H9 (cell line): Measurements from ENCODE around the gene FAM76B. TPM values are rescaled to one million over a fixed set of nuclear protein-coding genes. Genes with fewer than 3 reads are reported as not detected.

ENCODE experiments used
- DNase-seq: peaks from one replicate; pipeline ENCODE4 v3.0.0-alpha.2; 2017
- H2AFZ ChIP-seq: one replicate; pipeline ENCODE4 v1.6.1; 2013; ENCODE audit warnings: mild to moderate bottlenecking, low read length, control low read depth, moderate library complexity
- H2AK5ac ChIP-seq: 2 replicates; pipeline ENCODE4 v1.6.1; 2013; ENCODE audit warnings: low read length, control low read depth, mixed read lengths; ENCODE audit not compliant: insufficient read length
- H2BK120ac ChIP-seq: one replicate; pipeline ENCODE4 v1.6.1; 2013; ENCODE audit warnings: low read depth, mild to moderate bottlenecking, low read length, control low read depth, inconsistent platforms; ENCODE audit not compliant: poor library complexity, severe bottlenecking
- H2BK12ac ChIP-seq: 2 replicates; pipeline ENCODE4 v1.6.1; 2013; ENCODE audit warnings: low read length, control low read depth, mixed read lengths, low read depth; ENCODE audit not compliant: insufficient read length
- H2BK15ac ChIP-seq: 2 replicates; pipeline ENCODE4 v1.6.1; 2013; ENCODE audit warnings: low read depth, low read length, control low read depth
- H2BK20ac ChIP-seq: one replicate; pipeline ENCODE4 v1.6.1; 2013; ENCODE audit warnings: low read depth, mild to moderate bottlenecking, low read length, control low read depth, inconsistent platforms; ENCODE audit not compliant: poor library complexity, severe bottlenecking
- H2BK5ac ChIP-seq: 2 replicates; pipeline ENCODE4 v1.6.1; 2013; ENCODE audit warnings: low read length, control low read depth, mixed read lengths; ENCODE audit not compliant: insufficient read length
- H3K14ac ChIP-seq: 2 replicates; pipeline ENCODE4 v1.6.1; 2013; ENCODE audit warnings: low read length, control low read depth; ENCODE audit not compliant: insufficient read depth
- H3K18ac ChIP-seq: 2 replicates; pipeline ENCODE4 v1.6.1; 2013; ENCODE audit warnings: low read depth, mild to moderate bottlenecking, mixed read lengths, low read length, control low read depth; ENCODE audit not compliant: insufficient read length
- H3K23ac ChIP-seq: 2 replicates; pipeline ENCODE4 v1.6.1; 2013; ENCODE audit warnings: low read length, control low read depth, mixed read lengths, low read depth; ENCODE audit not compliant: insufficient read length
- H3K23me2 ChIP-seq: 2 replicates; pipeline ENCODE4 v1.6.1; 2013; ENCODE audit warnings: low read depth, mild to moderate bottlenecking, mixed read lengths, low read length, control low read depth; ENCODE audit not compliant: insufficient read length, poor library complexity, severe bottlenecking
- H3K27ac ChIP-seq: 2 replicates; pipeline ENCODE4 v1.5.1; 2013; ENCODE audit warnings: low read length, control low read depth, mixed read lengths, low read depth; ENCODE audit not compliant: insufficient read length
- H3K27me3 ChIP-seq: 2 replicates; pipeline ENCODE4 v1.6.1; 2013; ENCODE audit warnings: low read length, control low read depth, inconsistent platforms; ENCODE audit not compliant: insufficient read depth
- H3K4ac ChIP-seq: 2 replicates; pipeline ENCODE4 v1.6.1; 2013; ENCODE audit warnings: low read depth, mild to moderate bottlenecking, control low read depth, inconsistent platforms, low read length, moderate library complexity
- H3K4me1 ChIP-seq: 2 replicates; pipeline ENCODE4 v1.6.1; 2013; ENCODE audit warnings: low read length, control low read depth, inconsistent platforms; ENCODE audit not compliant: insufficient read depth
- H3K4me2 ChIP-seq: 2 replicates; pipeline ENCODE4 v1.6.1; 2013; ENCODE audit warnings: low read length, control low read depth, mixed read lengths; ENCODE audit not compliant: insufficient read length, insufficient read depth
- H3K56ac ChIP-seq: 2 replicates; pipeline ENCODE4 v1.6.1; 2013; ENCODE audit warnings: low read depth, mild to moderate bottlenecking, mixed read lengths, low read length, control low read depth; ENCODE audit not compliant: insufficient read length
- H3K79me1 ChIP-seq: 2 replicates; pipeline ENCODE4 v1.6.1; 2013; ENCODE audit warnings: low read depth, mild to moderate bottlenecking, moderate library complexity, low read length, control low read depth, inconsistent platforms; ENCODE audit not compliant: insufficient read depth, poor library complexity, severe bottlenecking
- H3K79me2 ChIP-seq: 2 replicates; pipeline ENCODE4 v1.6.1; 2013; ENCODE audit warnings: low read length, control low read depth, inconsistent platforms; ENCODE audit not compliant: insufficient read depth
- H3K9ac ChIP-seq: 2 replicates; pipeline ENCODE4 v1.6.1; 2013; ENCODE audit warnings: low read length, control low read depth, mixed read lengths; ENCODE audit not compliant: insufficient read length; ENCODE audit errors: extremely low read depth
- H3K9me3 ChIP-seq: one replicate; pipeline ENCODE4 v1.6.1; 2013; ENCODE audit warnings: low read depth, low read length, inconsistent platforms; ENCODE audit not compliant: control insufficient read depth
- H3T11ph ChIP-seq: one replicate; pipeline ENCODE4 v1.6.1; 2013; ENCODE audit warnings: mild to moderate bottlenecking, low read length, control low read depth, inconsistent platforms
- H4K20me1 ChIP-seq: one replicate; pipeline ENCODE4 v1.6.1; 2013; ENCODE audit not compliant: control insufficient read depth, insufficient read length, insufficient read depth
- H4K5ac ChIP-seq: 2 replicates; pipeline ENCODE4 v1.6.1; 2013; ENCODE audit warnings: low read depth, mild to moderate bottlenecking, mixed read lengths, low read length, control low read depth; ENCODE audit not compliant: insufficient read length
- H4K8ac ChIP-seq: replicated peaks from 2 replicates; pipeline ENCODE4 v1.6.1; 2013; ENCODE audit warnings: low read length, control low read depth, mixed read lengths, low read depth; ENCODE audit not compliant: insufficient read length
- H4K91ac ChIP-seq: 2 replicates; pipeline ENCODE4 v1.6.1; 2013; ENCODE audit warnings: low read depth, mild to moderate bottlenecking, moderate library complexity, mixed read lengths, low read length, control low read depth; ENCODE audit not compliant: insufficient read length
- H3K27ac Mint-ChIP-seq, 3 experiments: 2 replicates in 2 of 3; 3 replicates in 1 of 3; pipeline ENCODE4 v1.8.0; 2020 to 2021; ENCODE audit warnings: mixed read lengths in 3 of 3, mild to moderate bottlenecking in 1 of 3, moderate library complexity in 1 of 3
- H3K27me3 Mint-ChIP-seq: 2 replicates; pipeline ENCODE4 v1.8.0; 2021; ENCODE audit warnings: low read depth, mild to moderate bottlenecking, moderate library complexity, mixed read lengths
- H3K36me3 Mint-ChIP-seq, 3 experiments: 2 replicates in 2 of 3; 3 replicates in 1 of 3; pipeline ENCODE4 v1.8.0; 2020 to 2021; ENCODE audit warnings: low read depth in 3 of 3, mixed read lengths in 3 of 3; ENCODE audit not compliant: insufficient read depth in 1 of 3
- H3K4me1 Mint-ChIP-seq, 2 experiments: 2 replicates each; pipeline ENCODE4 v1.8.0; 2020; ENCODE audit warnings: mixed read lengths in 2 of 2
- H3K4me3 Mint-ChIP-seq, 2 experiments: 2 replicates in 1 of 2; 3 replicates in 1 of 2; pipeline ENCODE4 v1.8.0; 2020 to 2021; ENCODE audit warnings: mild to moderate bottlenecking in 2 of 2, mixed read lengths in 2 of 2, moderate library complexity in 1 of 2
- H3K9me3 Mint-ChIP-seq, 2 experiments: 2 replicates in 1 of 2; 3 replicates in 1 of 2; pipeline ENCODE4 v1.8.0; 2020; ENCODE audit warnings: mild to moderate bottlenecking in 2 of 2, mixed read lengths in 2 of 2, moderate library complexity in 1 of 2
- WGBS: extraction: QIAGEN DNeasy Blood & Tissue Kit; methylation state at CpG from one replicate; pipeline ENCODE4 v1.1.7; 2013; ENCODE audit warnings: missing lambda C conversion rate, low lambda C conversion rate, mixed read lengths; ENCODE audit not compliant: insufficient read length; ENCODE audit errors: extremely low coverage; 5-methylcytosine and 5-hydroxymethylcytosine counted together
- total RNA-seq: library from RNA; stranded (reverse); gene quantifications from 2 replicates; pipeline ENCODE4 v1.2.1, GENCODE V29; 2021
- TF ChIP-seq, protein P1 (sequence below): fragments of 200-600 bp; sonication (generic); conservative IDR thresholded peaks from 3 replicates; pipeline ENCODE4 v1.8.0; 2021; ENCODE audit warnings: antibody characterized with exemption, mild to moderate bottlenecking

FAM76B gene
- total RNA-seq, 1 experiment from 2014 or later = 31.5 TPM

DNA sequence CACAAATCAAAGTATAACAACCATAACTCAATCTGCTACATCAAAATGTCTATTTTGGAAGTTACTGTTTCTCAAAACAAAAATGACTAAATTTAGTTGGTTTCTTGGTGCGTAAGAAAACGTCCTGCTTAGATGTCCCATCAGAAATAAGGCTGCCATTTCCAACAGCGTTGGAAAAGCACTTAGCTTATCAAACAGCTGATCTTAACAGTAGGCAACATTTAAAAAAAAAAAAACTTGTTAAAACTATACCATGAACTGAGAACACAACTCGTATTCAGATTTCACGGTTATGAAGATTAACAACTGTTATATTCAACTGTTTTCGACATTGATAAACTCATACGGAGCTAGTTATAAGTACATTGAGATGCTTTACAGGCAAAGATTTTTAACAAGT, 3.1 kb upstream of the FAM76B start:
- Histone ChIP-seq H2BK120ac (no peak overlapping the region), H3K14ac (no peak overlapping the region), H4K5ac (no peak overlapping the region), H3K23me2 (peaks cover 8% of the 10 kb centered on the region), H3K4me2 (no peak overlapping the region), H2AK5ac (no peak overlapping the region), H3K9me3 (no peaks in the 10 kb centered on the region), H2BK12ac (no peak overlapping the region), H3K9ac (no peak overlapping the region), H2BK15ac (no peak overlapping the region), H2BK5ac (no peak overlapping the region), H3K4me1 (no peaks in the 10 kb centered on the region), H3K18ac (no peak overlapping the region), H3K79me2 (peaks cover 22% of the 10 kb centered on the region; the same call in 1 of the 2 replicates), H4K8ac (no peak overlapping the region), H3K56ac (no peak overlapping the region), H3K27me3 (no peaks in the 10 kb centered on the region), H3T11ph (no peak overlapping the region), H2BK20ac (no peak overlapping the region), H3K4ac (no peak overlapping the region), H3K27ac (no peak overlapping the region), H4K20me1 (no peaks in the 10 kb centered on the region), H2AFZ (no peak overlapping the region), H3K79me1 (no peaks in the 10 kb centered on the region), H4K91ac (no peak overlapping the region), H3K23ac (no peak overlapping the region)
- H3K27me3 Mint-ChIP-seq = no peaks in the 10 kb centered on the region
- no peaks in the 10 kb centered on the region for H3K9me3 Mint-ChIP-seq
- H3K36me3 Mint-ChIP-seq = peaks cover 4 to 12% (median 6%) of the 10 kb centered on the region in 3 experiments; a peak in 5 of 7 replicates
- TF ChIP-seq, protein P1, sequence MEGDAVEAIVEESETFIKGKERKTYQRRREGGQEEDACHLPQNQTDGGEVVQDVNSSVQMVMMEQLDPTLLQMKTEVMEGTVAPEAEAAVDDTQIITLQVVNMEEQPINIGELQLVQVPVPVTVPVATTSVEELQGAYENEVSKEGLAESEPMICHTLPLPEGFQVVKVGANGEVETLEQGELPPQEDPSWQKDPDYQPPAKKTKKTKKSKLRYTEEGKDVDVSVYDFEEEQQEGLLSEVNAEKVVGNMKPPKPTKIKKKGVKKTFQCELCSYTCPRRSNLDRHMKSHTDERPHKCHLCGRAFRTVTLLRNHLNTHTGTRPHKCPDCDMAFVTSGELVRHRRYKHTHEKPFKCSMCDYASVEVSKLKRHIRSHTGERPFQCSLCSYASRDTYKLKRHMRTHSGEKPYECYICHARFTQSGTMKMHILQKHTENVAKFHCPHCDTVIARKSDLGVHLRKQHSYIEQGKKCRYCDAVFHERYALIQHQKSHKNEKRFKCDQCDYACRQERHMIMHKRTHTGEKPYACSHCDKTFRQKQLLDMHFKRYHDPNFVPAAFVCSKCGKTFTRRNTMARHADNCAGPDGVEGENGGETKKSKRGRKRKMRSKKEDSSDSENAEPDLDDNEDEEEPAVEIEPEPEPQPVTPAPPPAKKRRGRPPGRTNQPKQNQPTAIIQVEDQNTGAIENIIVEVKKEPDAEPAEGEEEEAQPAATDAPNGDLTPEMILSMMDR = no peak
- H3K4me1 Mint-ChIP-seq = peaks cover 36 to 40% of the 10 kb centered on the region in 2 experiments
- DNase-seq = no peak
- H3K27ac Mint-ChIP-seq = no peak overlapping the region
- no CpG with 5 or more reads among the region's 7 CpGs for WGBS
- no peak overlapping the region for H3K4me3 Mint-ChIP-seq
